Hematopoietic multipotent progenitor cell treated with erythropoietin and hydrocortisone succinate and interleukin-3 and kit ligand, for 17 days (in vitro differentiated cells): ENCODE data around the gene FILIP1L.
"Not testable (repeated sequence)": the region's sequence is repeated elsewhere in the genome, so short reads cannot be mapped to it uniquely, and the experiment has no call there.

ENCODE experiments used
- DNase-seq: peaks from one replicate; pipeline ENCODE4 v3.0.0-alpha.2; 2015; ENCODE audit warnings: low spot score

The FILIP1L gene

DNA sequence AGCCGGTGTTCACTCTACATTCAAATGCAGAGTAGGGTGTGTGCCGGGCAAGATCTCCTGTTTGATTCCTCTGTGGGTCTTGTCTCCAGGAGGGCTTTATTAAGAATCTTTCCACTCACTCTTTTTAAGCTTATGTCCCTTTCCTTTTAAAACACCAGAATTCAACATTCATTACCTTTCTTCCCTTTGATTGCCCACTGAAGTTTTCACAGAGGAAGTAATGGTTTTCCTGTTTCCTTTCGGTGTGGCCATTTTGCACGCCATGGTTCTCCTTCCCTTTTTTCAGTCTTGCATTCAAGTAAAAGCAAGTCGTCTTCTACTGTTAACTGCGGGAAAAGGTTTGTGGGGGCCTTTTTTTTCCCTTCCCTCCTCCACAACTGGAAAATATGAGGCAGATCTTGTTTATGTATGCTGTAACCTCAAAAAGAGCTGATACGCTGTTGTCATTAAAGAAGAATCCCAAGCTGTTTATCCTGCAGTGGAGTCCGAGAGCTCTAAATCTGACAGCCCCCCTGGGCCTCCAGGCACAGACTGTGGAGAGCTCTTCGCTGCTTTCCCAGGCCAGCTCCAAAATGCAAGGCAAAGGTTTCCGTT, 40.5 kb downstream of the FILIP1L start:
- DNase-seq: no peak

DNA sequence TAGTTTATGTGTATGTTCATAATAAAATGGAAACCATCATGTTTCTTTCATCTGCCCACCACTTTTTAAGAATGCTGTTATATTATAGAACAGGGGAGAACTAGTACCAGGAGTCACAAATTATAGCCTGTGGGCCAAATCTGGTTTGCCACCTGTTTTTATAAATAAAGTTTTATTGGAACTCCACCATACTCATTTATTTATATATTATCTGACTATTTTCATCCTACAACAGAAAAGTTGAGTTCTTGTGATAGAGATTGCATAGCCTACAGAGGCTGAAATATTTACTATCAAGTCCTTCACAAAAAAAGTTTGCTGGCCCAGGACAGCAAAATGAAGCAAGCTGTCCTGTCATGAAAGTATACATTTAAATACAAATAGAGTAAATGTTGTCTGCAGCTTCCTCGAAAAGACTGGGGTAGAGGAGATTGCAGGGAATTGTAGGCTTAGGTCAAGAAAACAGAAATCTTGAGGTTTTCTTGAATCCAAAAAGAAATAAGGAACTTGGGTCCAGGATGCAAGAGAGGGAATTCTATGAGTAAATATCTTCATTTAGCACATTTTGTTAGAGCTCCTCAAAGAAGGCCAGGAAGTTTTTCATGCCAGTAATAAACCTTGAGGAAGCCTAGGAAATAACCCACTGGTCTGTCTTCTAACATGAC, 41.1 kb downstream of the FILIP1L start:
- DNase-seq: no peak

DNA sequence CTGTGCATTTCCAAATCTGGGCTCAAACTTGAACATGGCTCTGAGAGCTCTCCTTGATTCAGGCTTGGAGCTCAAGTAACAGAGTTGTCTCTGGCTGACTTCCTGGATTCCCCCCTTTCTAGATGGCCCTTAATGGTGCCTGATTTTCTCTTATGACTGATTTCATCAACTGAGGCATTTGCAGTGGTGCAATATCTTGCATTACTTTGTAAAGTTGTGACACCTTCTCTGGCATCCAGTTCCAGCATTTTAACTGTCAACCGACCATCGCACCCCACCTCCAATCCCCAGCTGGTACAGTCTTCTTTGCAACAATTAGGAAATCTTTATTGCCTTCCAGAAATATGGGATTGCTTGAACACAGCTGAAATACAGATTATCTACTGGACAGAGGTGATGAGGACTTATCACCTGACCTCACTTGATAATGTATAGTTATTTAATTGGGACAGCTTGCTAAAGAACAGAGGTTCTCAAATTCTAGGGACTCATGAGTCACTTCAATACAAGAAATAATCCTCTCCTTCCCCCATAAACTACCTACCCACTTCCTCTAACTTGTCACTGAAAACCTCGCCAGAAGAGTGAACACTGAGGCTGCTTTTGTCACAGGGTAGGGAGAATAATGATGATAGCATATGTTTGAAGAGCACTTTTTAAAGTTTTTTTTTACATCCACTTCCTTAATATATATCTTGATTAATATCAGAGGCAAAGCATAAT, 41.8 kb downstream of the FILIP1L start:
- no peak for DNase-seq

DNA sequence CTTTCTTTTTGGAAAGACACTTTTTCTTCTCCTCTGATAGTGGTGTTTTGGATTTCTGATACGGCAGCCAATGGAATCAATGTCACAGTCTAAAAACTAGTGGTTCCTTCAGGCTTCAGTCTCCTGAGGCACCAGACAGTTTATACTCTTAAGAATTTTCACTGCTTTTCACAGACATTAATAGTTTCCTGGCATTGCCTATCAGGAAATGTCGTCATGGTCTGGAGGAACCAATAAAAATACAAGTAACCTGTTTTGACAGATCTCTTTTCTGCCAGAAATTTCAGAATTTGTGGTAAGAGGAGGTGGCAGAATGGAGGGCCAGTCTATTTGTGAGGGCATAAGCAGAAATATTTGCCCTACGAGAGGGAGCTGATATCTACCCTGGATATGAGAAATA, 44.8 kb downstream of the FILIP1L start:
- no peak for DNase-seq

DNA sequence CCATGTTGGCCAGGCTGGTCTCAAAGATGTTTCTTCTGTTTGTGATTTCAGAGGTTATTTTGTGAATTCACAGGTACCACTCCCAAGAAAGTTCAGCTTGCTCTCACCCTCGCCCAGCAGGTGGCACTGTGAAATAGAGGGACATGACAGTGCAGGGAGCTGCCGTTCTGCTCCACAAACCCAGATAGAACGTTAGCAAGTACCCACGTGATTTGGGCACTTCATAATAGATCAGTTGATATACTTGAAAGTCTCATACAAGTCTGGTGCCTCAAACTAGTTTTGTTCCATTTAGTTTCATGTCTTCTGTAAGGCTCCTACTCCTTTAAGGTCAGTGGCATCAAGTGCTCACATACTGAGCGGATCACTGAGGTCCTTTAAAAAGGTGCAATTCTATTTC, 45.5 kb downstream of the FILIP1L start:
- DNase-seq: peak; percentile 80

DNA sequence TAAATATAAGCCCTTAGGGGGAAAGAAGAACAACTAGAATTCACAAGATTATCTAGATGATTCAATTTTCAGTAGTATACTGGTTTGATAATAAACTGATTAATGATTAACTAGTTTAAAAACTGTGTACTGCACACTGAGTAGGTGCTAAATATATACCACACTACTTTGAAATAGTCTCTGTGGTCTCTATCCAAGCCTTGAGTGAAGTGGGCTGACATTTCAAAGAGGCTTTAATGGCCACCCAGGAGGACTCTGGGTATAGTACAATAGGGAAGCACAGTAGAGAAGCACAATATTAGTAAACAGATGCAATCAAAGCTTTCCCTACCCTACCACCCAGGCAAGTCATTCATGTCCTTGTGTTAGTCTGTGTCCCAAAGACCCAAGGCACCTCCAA, 46.7 kb downstream of the FILIP1L start:
- no peak for DNase-seq

DNA sequence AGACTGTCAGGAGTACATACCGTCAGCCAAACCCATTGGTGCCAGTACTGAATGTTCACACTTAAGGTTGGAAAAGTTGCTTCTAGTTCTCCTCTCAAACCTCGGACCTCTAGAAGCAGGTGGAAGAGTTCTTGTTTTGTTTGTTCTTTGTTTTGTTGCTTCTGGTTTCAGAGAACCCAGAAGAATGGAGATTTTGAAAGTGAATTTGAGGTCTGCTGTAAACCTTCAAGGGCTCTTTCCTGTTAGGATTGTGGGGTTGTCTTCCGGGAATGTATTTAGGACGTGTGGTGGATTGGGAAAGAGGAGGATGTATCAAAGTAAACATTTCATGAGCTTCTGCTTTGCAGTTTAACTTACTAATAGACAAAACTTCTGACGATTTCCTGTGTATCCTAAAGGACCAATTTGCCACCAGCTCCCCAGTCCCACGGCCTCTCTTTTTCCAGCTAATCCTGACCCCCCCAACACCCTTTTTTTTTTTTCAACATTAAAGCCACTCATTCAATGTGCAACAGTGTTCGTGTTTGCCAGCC, 50.3 kb downstream of the FILIP1L start:
- DNase-seq: no peak

DNA sequence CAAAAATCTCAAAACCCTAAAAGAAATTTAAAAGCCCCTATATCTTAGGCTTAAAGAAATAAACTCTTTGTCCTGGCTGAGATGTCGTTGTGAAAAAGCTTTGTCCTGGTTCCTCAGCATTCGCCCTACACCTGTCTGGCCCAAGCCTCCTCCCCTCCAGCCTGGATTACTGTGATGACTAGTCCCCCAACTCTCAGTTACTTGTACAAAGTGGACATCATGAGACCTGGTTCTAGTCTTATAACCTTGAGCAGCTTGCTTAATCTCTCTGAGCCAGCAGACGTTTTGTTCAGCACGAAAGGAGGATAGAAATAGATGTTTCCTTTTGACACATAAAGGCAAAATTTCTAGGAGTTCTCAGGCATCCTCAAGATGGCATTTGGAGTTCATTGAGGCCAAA, 51.6 kb downstream of the FILIP1L start:
- no peak for DNase-seq

DNA sequence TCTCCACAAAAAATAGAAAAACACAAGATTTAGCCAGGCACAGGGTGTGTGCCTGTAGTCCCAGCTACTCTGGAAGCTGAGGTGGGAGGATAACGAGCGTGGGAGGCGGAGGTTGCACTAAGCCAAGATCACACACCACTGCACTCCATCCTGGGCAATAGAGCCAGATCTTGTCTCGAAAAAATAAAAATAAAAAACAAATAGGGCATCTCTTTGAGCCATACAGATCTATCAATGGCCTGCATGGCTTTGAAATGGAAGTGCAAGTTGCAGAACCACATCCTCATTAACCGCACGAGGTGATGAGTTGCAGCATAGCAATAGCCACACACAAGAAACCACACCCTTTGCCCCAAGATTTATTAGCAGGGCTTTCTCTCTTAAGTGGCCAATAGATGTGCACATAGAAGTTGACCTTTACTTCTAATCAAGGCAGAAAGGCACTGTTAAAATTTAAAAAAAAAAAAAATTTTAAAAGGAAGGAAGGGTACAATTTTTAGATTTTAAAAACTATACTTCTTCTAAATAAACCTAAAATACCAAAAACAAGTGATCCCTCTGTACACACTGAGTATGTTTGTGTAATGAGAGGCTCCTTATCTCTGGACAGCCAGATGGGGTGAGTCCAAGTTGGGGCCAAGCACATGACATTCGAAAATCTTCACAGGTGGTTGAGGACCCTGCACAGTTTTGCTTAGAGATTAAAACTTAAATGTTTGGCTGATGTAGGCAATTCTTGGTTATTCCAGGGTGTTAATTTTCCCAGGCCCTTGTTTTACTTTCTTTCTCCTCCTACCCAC, 53.4 kb downstream of the FILIP1L start:
- DNase-seq: peak; percentile 66

DNA sequence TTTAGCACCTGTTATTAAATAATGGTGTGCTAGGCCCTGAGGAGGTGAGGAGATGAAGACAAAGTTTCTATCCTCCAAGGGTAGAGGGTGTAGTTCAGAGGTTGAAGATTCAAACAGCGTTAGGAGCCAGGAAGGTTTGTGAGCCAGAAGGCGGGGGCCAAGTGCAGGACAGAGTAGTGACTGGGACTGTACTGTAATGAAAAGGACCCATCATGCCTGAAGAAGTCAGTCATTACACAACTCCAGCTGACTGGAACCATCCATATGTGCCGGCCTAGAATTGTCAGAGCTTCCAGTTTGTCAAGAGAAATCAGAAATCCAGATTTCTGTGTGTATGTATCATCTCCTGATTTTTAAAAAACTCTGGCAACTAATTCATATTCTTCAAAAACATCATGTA, 54.8 kb downstream of the FILIP1L start:
- DNase-seq: no peak

DNA sequence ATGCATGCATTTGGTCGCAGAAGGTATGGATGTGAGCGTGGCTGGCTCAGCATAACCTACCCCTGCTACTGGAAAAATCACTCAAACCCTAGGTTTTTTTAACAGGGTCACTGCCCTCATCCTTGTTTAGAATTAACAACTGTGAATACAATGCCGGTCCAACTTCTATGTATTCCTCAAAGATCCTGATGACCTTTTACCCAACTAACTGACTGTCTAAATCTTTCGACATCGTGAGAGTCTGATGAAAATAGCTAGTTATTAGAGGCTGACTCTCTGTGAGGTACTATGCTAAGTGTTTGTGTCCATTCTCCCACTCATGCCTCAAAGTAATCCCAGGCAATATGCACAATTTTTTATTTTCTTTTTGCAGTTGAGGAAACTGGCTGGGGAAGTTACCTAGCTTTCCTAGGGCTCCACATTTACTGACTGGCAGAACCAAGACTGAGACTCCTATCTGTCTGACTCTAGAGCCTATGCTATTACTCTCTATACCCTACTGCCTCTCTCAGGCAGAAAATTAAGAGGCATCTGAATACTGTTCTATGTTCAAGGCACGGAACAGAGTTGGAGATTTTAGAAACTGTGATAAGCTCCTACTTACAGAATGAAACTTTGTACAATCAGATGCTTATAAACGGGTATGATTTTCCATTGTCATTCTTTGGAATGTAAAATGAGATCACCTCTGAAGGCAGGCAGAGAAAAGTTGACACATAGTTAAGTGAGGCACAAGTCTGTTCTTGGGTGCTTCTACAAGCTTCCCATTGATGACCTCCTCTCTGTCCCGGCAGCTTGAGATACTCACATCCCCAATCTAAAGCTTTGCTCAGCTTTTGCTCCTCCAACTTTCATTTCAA, 56.4 kb downstream of the FILIP1L start:
- DNase-seq: no peak

DNA sequence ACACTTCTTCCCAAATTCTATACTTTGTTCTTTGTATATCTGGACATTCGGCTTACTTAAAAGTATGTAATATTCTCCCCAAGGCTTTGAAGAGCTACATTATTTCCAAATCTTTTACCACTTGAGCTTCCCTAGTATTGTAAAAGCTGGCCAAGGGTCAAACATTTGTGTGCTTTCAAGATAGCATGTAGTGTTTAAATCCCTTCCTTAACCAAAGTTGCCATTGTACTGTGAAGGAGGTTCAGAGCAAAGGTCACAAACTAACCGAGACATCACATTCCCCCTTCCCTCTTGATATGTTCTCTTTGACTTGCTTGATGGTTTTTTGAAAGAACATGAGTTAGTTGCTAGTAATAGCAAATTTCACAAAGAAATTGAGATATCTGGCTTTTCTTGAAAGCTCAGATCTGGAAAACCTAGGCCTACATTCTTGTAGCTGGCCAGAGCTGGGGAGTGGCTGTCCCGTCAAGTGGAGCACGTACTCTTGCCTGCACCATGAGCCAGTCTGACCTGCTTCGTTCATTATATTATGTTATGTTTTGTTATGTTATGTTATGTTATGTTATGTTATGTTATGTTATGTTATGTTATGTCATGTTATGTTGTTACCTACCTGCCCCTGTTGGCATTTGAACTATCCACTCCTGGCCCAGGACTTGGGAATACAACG, 60.2 kb downstream of the FILIP1L start:
- DNase-seq: no peak

DNA sequence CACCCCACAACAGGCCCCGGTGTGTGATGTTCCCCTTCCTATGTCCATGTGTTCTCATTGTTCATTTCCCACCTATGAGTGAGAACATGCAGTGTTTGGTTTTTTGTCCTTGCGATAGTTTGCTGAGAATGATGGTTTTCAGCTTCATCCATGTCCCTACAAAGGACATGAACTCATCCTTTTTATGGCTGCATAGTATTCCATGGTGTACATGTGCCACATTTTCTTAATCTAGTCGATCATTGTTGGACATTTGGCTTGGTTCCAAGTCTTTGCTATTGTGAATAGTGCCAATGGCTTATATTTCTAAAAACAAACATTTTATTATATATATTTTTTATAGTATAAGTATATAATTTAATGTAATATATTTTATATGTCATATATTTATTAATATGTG, 62.8 kb downstream of the FILIP1L start:
- not testable (repeated sequence) for DNase-seq

DNA sequence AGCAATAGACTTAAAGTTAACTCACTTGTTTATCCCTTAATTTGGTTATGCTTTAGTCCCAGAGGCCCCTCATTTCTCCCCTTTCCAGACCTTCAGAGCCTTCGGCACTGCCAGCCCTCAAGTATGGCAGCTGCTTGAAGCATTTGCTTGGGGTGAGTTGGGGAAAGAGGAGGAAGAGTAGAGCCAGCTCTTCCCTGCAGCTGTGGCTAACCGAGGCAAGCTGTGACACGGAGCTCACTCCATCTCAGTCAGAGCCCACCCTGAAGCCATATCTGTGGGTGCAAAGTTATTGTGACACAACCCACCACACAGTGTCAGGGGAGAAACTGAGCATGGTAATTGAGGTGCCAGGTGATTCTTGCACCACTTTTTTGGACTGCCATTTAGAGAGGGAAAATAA, 66.1 kb downstream of the FILIP1L start:
- DNase-seq: no peak

DNA sequence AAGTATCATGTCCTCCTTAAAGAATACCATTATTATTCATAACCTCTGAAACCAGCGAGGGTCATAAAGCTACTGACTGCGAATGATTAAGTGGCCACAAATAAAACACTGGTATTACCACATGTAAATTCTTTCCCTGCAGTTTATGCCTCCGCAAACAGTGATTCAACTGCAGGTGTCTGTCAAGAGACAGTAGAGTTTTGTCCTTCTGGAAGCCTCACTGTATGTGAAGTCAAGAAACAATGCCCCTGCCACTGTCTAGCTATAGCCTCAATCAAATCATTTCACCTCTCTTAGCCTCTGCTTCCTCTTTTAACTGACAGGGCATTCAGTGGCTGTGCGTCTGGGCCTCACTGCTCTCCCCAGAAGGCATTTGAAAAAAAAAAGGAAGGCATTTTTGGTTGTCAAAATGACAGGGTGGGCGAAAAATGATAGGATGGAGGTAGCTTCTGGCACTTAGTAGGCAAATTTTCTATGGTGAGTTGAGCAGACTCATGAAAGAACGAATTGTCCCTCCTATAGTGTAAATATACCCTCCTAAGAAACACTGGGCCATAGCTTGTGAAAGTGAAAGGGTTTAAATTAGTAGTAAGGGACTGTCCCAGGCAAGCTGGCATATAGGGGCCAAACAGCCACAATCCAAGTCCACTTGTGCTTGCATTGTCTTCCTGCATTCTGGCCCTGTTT, 66.7 kb downstream of the FILIP1L start:
- DNase-seq: no peak

DNA sequence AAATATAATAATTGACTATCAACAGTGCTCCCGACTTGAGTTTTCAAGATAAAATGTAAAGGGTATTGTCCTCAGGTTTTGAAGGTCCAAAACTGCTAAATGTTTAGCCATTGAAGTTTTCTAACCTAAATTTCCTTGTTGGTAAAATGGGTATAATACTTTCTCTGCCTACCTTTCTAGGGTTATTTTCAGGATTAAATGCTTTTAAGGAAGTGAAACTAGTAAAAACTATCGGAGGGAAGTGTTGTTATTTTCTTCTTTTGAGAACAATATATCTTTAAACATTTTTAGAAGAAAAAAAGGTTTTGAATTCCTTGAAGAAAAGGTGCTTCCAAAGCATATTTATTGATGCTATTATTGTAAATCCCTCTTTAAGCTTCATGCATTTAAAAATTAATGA, 67.3 kb downstream of the FILIP1L start:
- no peak for DNase-seq

DNA sequence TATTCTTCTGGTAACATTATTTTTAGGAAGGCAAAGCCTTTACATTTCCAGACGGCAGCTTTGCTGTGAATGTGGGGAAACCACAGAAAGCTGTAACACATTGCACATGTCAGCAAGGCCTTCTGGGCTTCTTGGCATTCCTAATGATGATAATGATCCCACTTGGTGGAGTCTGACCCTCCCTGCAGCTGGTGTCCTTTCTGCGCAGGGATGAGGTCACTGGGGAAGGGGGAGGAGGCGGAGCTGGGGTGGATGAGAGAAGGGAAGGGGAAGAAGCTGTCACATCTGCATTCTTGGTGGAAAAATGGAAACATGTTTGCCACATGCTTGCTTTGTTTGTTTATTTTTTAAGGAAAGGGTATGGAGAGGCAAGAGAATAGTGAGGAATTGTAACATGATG, 68.6 kb downstream of the FILIP1L start:
- no peak for DNase-seq

DNA sequence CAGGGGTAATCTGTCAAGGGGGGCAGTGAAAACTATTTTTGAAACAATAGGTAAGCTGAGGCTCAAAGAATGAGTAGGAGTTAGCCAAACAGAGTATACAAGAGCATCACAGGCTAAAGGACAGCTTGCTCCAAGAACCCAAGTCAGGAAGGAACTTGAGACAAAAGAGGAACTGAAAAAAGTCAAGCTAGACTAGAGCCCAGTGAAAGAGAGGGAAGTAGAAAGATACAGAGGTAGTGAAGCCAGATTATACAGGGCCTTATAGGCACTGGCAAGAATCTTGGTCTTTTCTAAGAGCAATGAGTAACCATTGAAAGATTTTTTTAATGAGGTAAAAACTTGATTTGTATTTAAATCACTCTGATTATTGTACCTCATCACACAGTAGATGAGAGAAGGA, 69.9 kb downstream of the FILIP1L start:
- DNase-seq: no peak

DNA sequence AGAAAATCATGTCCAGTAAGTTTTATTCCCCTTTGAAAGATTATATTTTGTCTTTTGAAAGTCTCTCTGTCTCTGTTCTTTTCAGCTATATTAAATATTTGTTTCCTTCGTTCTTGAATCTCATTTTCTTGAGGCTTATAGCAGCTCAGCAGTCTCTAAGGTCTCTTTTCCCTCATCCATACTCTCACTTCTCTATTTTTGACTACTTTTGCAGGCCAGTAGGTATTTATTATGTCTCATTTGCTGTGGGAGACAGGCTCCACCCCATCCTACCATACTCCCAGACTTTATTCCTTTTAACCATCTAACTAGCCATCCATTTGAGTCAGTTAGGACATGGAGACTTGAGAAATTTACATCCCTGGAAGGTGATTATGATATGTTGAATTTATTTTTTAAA, 71.0 kb downstream of the FILIP1L start:
- DNase-seq: no peak
